C1 segment of cervical spinal cord (tissue), 14 donors: ENCODE results near the gene VPS9D1.
"Not testable (repeated sequence)": the region's sequence is repeated elsewhere in the genome, so short reads cannot be mapped to it uniquely, and the experiment has no call there.

Experiments
- DNase-seq, 14 donors: peaks; one replicate each; lab custom pipeline; 2025; lab: John Stamatoyannopoulos, UW

The VPS9D1 gene

GRCh38 chr16:89668790-89669158 is 51.9 kb downstream of the VPS9D1 start:
- DNase-seq = no peak

GRCh38 chr16:89667633-89668032 is 53.1 kb downstream of the VPS9D1 start:
- no peak for DNase-seq

- not testable (repeated sequence) for DNase-seq
These were observed 53.7 kb downstream of the VPS9D1 start for GRCh38 chr16:89667000-89667399.

- DNase-seq = not testable (repeated sequence)
These were observed 56.5 kb downstream of the VPS9D1 start for GRCh38 chr16:89664238-89664637.

- DNase-seq = no peak
These were observed 59.5 kb downstream of the VPS9D1 start for GRCh38 chr16:89661215-89661614.

GRCh38 chr16:89660146-89660545 is 60.6 kb downstream of the VPS9D1 start:
- no peak for DNase-seq

GRCh38 chr16:89658221-89658879 is 62.3 kb downstream of the VPS9D1 start:
- peak in 1 of 14 donors; percentile 32 for DNase-seq

GRCh38 chr16:89657442-89658220 is 63.1 kb downstream of the VPS9D1 start, which contains the start of the genes CHMP1A and SPATA33:
Gene CHMP1A, minus strand, starts transcription at chr16:89657708. Its CDS starts 120 bp downstream, at chr16:89657588.
Gene SPATA33, plus strand, starts transcription at chr16:89657836. Its CDS starts 76 bp downstream, at chr16:89657912.
- DNase-seq = peak; percentile 19 to 92 (median 79)
